HEK293T (cell line): Measurements from ENCODE around the gene AXDND1.

Experiments used
- CTCF ChIA-PET: fragments of 350-600 bp; formaldehyde crosslinking; extraction: SDS; loops from one replicate; lab custom pipeline; 2021; ENCODE audit warnings: antibody characterized with exemption, inconsistent platforms; lab: Yijun Ruan, JAX
- POLR2A ChIA-PET: fragments of 350-600 bp; formaldehyde crosslinking; extraction: SDS; loops from one replicate; lab custom pipeline; 2020; ENCODE audit warnings: antibody characterized with exemption, inconsistent platforms; lab: Yijun Ruan, JAX
- DNase-seq: peaks from one replicate; pipeline ENCODE4 v3.0.0; 2012; ENCODE audit warnings: mixed read lengths; ENCODE audit errors: extremely low spot score
- ARNT ChIP-seq: fragments of 450-650 bp; IDR thresholded peaks from 2 replicates; pipeline ENCODE4 v1.6.1; 2017; ENCODE audit warnings: mild to moderate bottlenecking
- BHLHE40 ChIP-seq: fragments of 450-650 bp; IDR thresholded peaks from 2 replicates; pipeline ENCODE4 v1.6.1; 2016; ENCODE audit warnings: mild to moderate bottlenecking, moderate library complexity, borderline replicate concordance
- CTBP1 ChIP-seq: fragments of 450-650 bp; IDR thresholded peaks from 2 replicates; pipeline ENCODE4 v1.6.1; 2016; ENCODE audit warnings: borderline replicate concordance
- ELF4 ChIP-seq: fragments of 450-650 bp; IDR thresholded peaks from 2 replicates; pipeline ENCODE4 v1.6.1; 2017; ENCODE audit warnings: antibody characterized with exemption
- FOXA1 ChIP-seq: fragments of 450-650 bp; IDR thresholded peaks from 2 replicates; pipeline ENCODE4 v1.6.1; 2016; ENCODE audit warnings: mild to moderate bottlenecking
- FOXK2 ChIP-seq: fragments of 450-650 bp; IDR thresholded peaks from 2 replicates; pipeline ENCODE4 v1.6.1; 2016; ENCODE audit warnings: mild to moderate bottlenecking
- FOXM1 ChIP-seq: fragments of 450-650 bp; IDR thresholded peaks from 2 replicates; pipeline ENCODE4 v1.6.1; 2017; ENCODE audit warnings: mild to moderate bottlenecking, borderline replicate concordance
- HDGF ChIP-seq: fragments of 450-650 bp; IDR thresholded peaks from 2 replicates; pipeline ENCODE4 v1.6.1; 2017; ENCODE audit warnings: antibody characterized with exemption, borderline replicate concordance
- L3MBTL2 ChIP-seq: fragments of 450-650 bp; conservative IDR thresholded peaks from 2 replicates; pipeline ENCODE4 v1.6.1; 2016; ENCODE audit warnings: mild to moderate bottlenecking
- LEF1 ChIP-seq: fragments of 450-650 bp; IDR thresholded peaks from 2 replicates; pipeline ENCODE4 v1.6.1; 2017; ENCODE audit warnings: mild to moderate bottlenecking, borderline replicate concordance
- NFRKB ChIP-seq: fragments of 450-650 bp; IDR thresholded peaks from 2 replicates; pipeline ENCODE4 v1.6.1; 2016; ENCODE audit warnings: mild to moderate bottlenecking, moderate library complexity
- PKNOX1 ChIP-seq: fragments of 450-650 bp; IDR thresholded peaks from 2 replicates; pipeline ENCODE4 v1.6.1; 2016
- SP1 ChIP-seq: fragments of 450-650 bp; IDR thresholded peaks from 2 replicates; pipeline ENCODE4 v1.6.1; 2017
- SUZ12 ChIP-seq: fragments of 450-650 bp; IDR thresholded peaks from 2 replicates; pipeline ENCODE4 v1.6.1; 2016; ENCODE audit warnings: mild to moderate bottlenecking
- TARDBP ChIP-seq: fragments of 450-650 bp; IDR thresholded peaks from 2 replicates; pipeline ENCODE4 v1.6.1; 2016
- ZNF384 ChIP-seq: fragments of 450-650 bp; IDR thresholded peaks from 2 replicates; pipeline ENCODE4 v1.6.1; 2016

The AXDND1 gene

GRCh38 chr1:179325836-179326235, 39.9 kb upstream of the AXDND1 start:
- DNase-seq, result no peak
- ChIA-PET CTCF (interaction anchor here (0.6 kb wide), 1 partner anchor 24 kb away, joined by 3 read pairs; no protein-coding TSS in a partner anchor), POLR2A (no interaction called here)
- TF ChIP-seq TARDBP (no peak), HDGF (no peak), LEF1 (no peak), FOXA1 (no peak), FOXK2 (no peak), SP1 (no peak), NFRKB (no peak), ZNF384 (no peak), ELF4 (no peak), ARNT (no peak), FOXM1 (no peak), PKNOX1 (no peak), L3MBTL2 (no peak), SUZ12 (no peak), CTBP1 (no peak)

- CTCF ChIA-PET, result no interaction called here
- POLR2A ChIA-PET, result no interaction called here
- TF ChIP-seq NFRKB (no peak), ZNF384 (no peak), ARNT (no peak), SP1 (no peak), FOXM1 (no peak), BHLHE40 (no peak), CTBP1 (no peak), HDGF (no peak), PKNOX1 (no peak), TARDBP (no peak), FOXK2 (no peak), SUZ12 (no peak), L3MBTL2 (no peak), FOXA1 (no peak), ELF4 (no peak), LEF1 (no peak)
- DNase-seq, result no peak
Observed at GRCh38 chr1:179326746-179327145, 39.0 kb upstream of the AXDND1 start.

DNA sequence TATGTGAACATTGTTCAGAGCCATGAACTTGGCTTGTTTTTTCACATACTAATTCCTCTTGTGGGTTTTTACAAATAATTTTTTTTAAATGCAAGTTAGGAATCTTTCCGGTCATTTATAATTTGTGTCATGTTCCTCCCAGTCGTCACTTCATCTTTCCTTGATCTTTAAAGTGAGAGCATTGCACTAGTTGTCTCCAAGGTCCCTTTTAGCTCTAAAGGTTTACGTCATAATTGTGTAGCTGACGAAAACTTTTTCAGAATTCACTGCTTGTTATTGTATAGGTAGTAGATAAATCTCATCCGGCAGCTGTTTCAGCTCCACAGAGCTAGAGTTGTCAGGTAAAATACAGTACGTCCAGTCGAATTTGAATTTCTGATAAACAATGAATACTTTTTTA, 38.6 kb upstream of the AXDND1 start:
- DNase-seq, result no peak
- CTCF ChIA-PET, result no interaction called here
- no peak for TF ChIP-seq CTBP1
- TF ChIP-seq HDGF, result no peak
- TF ChIP-seq LEF1, result no peak
- TF ChIP-seq BHLHE40, result no peak
- TF ChIP-seq FOXK2, result no peak
- no peak for TF ChIP-seq SUZ12
- no peak for TF ChIP-seq ELF4
- TF ChIP-seq ZNF384, result no peak
- TF ChIP-seq SP1, result no peak
- no peak for TF ChIP-seq TARDBP
- no peak for TF ChIP-seq NFRKB
- TF ChIP-seq L3MBTL2, result no peak
- no peak for TF ChIP-seq PKNOX1
- no peak for TF ChIP-seq FOXA1
- TF ChIP-seq FOXM1, result no peak
- no peak for TF ChIP-seq ARNT
- POLR2A ChIA-PET, result no interaction called here

GRCh38 chr1:179327679-179328078, 38.1 kb upstream of the AXDND1 start:
- no peak for TF ChIP-seq L3MBTL2
- no peak for TF ChIP-seq ZNF384
- TF ChIP-seq FOXA1, result no peak
- TF ChIP-seq CTBP1, result no peak
- ChIA-PET CTCF (no interaction called here), POLR2A (no interaction called here)
- DNase-seq, result no peak

GRCh38 chr1:179329862-179330261, 35.9 kb upstream of the AXDND1 start:
- DNase-seq, result no peak
- TF ChIP-seq NFRKB (no peak), ARNT (no peak), FOXA1 (no peak), BHLHE40 (no peak), TARDBP (no peak), FOXM1 (no peak), L3MBTL2 (no peak), PKNOX1 (no peak), ZNF384 (no peak), FOXK2 (no peak), SUZ12 (no peak), CTBP1 (no peak), SP1 (no peak), HDGF (no peak)
- POLR2A ChIA-PET, result no interaction called here
- CTCF ChIA-PET, result no interaction called here

- TF ChIP-seq ELF4 (no peak), SP1 (no peak), L3MBTL2 (no peak)
- ChIA-PET POLR2A (no interaction called here), CTCF (no interaction called here)
- DNase-seq, result no peak
Observed at GRCh38 chr1:179334440-179334839, 31.3 kb upstream of the AXDND1 start.
